H1 (cell line): ENCODE results near the gene CYGB. TPM values are rescaled to one million over a fixed set of nuclear protein-coding genes. Genes with fewer than 3 reads are reported as not detected.

Source experiments
- E2F6 ChIP-seq: IDR thresholded peaks from 2 replicates; pipeline ENCODE4 v1.6.1; 2012; ENCODE audit warnings: inconsistent platforms
- HDAC2 ChIP-seq, 2 experiments: fragments of 300-600 bp in 1 of 2; sonication (generic) in 1 of 2; IDR thresholded peaks; 2 replicates each; pipeline ENCODE4 v1.6.1; 2011 to 2012; ENCODE audit warnings: low read depth in 2 of 2, low read length in 2 of 2, mild to moderate bottlenecking in 2 of 2, moderate library complexity in 2 of 2, borderline replicate concordance in 1 of 2, inconsistent platforms in 1 of 2
- RFX5 ChIP-seq: IDR thresholded peaks from 2 replicates; pipeline ENCODE4 v1.6.1; 2011; ENCODE audit warnings: low read depth, low read length, improper control_type of control experiment, borderline replicate concordance
- SIRT6 ChIP-seq: IDR thresholded peaks from one replicate; pipeline ENCODE4 v1.7.1; 2012; ENCODE audit warnings: low read length, inconsistent platforms
- ZNF274 ChIP-seq: IDR thresholded peaks from 2 replicates; pipeline ENCODE4 v1.7.0; 2012; ENCODE audit warnings: low read length, borderline replicate concordance; ENCODE audit errors: extremely low read depth
- polyA plus RNA-seq, 7 experiments: library from polyadenylated mRNA; depleted of rRNA in 3 of 7; stranded (reverse) in 5 of 7; unstranded in 2 of 7; fragments of >200 nt in 5 of 7; fragments of 200-250 nt in 2 of 7; gene quantifications; 1 replicate in 5 of 7; 2 replicates in 1 of 7; 4 replicates in 1 of 7; pipeline versions ENCODE4 v1.2.1 to v1.2.3, GENCODE V29; 2011 to 2013; ENCODE audit warnings: missing spikeins in 2 of 7, mixed read lengths in 2 of 7
- total RNA-seq: library from RNA; stranded (reverse); fragmentation: NEBNext Ultra II Directional; extraction: Animal tissue kit (Norgen Biotek cat#: 25700); gene quantifications from 2 replicates; pipeline ENCODE4 v1.2.1, GENCODE V29; 2021
- TF ChIP-seq, protein P1 (sequence below): fragments of 300-600 bp; sonication (generic); IDR thresholded peaks from 2 replicates; pipeline ENCODE4 v1.7.1; 2012; ENCODE audit warnings: low read length, moderate library complexity, mild to moderate bottlenecking, inconsistent platforms; ENCODE audit not compliant: insufficient replicate concordance
- TF ChIP-seq, protein P2 (sequence below): IDR thresholded peaks from 2 replicates; pipeline ENCODE4 v1.6.1; 2011; ENCODE audit warnings: low read depth, mild to moderate bottlenecking, low read length; ENCODE audit not compliant: insufficient read depth

The CYGB gene
- total and polyA plus RNA-seq, 2 of the 8 experiments (the other 6 are each of a cell fraction or from before 2014, with no cell fraction given): 2.7 to 3.7 TPM

DNA sequence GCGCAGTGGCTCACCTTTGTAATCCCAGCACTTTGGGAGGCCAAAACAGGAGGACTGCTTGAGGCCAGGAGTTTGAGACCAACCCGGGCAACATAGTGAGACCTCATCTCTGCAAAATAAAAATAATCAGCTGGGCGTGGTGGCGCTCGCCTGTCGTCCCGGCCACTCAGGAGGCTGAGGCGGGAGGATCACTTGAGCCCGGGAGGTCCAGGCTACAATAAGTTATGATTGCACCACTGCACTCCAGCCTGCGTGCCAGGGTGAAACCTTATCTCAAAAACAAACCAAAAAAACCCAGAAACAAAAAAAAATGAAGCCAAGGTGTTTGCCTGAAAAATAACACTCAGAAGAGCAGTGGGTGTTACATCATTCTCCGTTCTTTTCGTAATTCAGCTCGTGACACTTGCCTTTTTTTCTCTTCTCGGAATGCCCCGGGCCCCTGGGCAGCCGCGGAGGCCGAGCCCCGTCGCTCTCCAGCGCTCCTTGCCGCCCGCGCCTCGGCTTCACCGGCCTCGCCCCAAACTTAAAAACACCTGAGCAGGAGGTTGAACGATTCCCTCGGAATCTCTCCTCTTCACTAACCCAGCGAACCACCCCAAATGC, 19.4 kb upstream of the CYGB start (continued):
- TF ChIP-seq, protein P1, sequence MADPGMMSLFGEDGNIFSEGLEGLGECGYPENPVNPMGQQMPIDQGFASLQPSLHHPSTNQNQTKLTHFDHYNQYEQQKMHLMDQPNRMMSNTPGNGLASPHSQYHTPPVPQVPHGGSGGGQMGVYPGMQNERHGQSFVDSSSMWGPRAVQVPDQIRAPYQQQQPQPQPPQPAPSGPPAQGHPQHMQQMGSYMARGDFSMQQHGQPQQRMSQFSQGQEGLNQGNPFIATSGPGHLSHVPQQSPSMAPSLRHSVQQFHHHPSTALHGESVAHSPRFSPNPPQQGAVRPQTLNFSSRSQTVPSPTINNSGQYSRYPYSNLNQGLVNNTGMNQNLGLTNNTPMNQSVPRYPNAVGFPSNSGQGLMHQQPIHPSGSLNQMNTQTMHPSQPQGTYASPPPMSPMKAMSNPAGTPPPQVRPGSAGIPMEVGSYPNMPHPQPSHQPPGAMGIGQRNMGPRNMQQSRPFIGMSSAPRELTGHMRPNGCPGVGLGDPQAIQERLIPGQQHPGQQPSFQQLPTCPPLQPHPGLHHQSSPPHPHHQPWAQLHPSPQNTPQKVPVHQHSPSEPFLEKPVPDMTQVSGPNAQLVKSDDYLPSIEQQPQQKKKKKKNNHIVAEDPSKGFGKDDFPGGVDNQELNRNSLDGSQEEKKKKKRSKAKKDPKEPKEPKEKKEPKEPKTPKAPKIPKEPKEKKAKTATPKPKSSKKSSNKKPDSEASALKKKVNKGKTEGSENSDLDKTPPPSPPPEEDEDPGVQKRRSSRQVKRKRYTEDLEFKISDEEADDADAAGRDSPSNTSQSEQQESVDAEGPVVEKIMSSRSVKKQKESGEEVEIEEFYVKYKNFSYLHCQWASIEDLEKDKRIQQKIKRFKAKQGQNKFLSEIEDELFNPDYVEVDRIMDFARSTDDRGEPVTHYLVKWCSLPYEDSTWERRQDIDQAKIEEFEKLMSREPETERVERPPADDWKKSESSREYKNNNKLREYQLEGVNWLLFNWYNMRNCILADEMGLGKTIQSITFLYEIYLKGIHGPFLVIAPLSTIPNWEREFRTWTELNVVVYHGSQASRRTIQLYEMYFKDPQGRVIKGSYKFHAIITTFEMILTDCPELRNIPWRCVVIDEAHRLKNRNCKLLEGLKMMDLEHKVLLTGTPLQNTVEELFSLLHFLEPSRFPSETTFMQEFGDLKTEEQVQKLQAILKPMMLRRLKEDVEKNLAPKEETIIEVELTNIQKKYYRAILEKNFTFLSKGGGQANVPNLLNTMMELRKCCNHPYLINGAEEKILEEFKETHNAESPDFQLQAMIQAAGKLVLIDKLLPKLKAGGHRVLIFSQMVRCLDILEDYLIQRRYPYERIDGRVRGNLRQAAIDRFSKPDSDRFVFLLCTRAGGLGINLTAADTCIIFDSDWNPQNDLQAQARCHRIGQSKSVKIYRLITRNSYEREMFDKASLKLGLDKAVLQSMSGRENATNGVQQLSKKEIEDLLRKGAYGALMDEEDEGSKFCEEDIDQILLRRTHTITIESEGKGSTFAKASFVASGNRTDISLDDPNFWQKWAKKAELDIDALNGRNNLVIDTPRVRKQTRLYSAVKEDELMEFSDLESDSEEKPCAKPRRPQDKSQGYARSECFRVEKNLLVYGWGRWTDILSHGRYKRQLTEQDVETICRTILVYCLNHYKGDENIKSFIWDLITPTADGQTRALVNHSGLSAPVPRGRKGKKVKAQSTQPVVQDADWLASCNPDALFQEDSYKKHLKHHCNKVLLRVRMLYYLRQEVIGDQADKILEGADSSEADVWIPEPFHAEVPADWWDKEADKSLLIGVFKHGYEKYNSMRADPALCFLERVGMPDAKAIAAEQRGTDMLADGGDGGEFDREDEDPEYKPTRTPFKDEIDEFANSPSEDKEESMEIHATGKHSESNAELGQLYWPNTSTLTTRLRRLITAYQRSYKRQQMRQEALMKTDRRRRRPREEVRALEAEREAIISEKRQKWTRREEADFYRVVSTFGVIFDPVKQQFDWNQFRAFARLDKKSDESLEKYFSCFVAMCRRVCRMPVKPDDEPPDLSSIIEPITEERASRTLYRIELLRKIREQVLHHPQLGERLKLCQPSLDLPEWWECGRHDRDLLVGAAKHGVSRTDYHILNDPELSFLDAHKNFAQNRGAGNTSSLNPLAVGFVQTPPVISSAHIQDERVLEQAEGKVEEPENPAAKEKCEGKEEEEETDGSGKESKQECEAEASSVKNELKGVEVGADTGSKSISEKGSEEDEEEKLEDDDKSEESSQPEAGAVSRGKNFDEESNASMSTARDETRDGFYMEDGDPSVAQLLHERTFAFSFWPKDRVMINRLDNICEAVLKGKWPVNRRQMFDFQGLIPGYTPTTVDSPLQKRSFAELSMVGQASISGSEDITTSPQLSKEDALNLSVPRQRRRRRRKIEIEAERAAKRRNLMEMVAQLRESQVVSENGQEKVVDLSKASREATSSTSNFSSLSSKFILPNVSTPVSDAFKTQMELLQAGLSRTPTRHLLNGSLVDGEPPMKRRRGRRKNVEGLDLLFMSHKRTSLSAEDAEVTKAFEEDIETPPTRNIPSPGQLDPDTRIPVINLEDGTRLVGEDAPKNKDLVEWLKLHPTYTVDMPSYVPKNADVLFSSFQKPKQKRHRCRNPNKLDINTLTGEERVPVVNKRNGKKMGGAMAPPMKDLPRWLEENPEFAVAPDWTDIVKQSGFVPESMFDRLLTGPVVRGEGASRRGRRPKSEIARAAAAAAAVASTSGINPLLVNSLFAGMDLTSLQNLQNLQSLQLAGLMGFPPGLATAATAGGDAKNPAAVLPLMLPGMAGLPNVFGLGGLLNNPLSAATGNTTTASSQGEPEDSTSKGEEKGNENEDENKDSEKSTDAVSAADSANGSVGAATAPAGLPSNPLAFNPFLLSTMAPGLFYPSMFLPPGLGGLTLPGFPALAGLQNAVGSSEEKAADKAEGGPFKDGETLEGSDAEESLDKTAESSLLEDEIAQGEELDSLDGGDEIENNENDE: no peak
- TF ChIP-seq, protein P2, sequence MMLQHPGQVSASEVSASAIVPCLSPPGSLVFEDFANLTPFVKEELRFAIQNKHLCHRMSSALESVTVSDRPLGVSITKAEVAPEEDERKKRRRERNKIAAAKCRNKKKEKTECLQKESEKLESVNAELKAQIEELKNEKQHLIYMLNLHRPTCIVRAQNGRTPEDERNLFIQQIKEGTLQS: 0 out of 2 replicates have a peak, but pooled peaks have one; percentile 8
- TF ChIP-seq RFX5 (no peak), ZNF274 (no peak), HDAC2 (IDR thresholded peaks at IDR 0.05; ENCODE audit: borderline replicate concordance in 1 of 2, low read depth in 2 of 2, low read length in 2 of 2) (no peak), SIRT6 (no peak), E2F6 (peak; percentile 24; the same call in 1 of the 2 replicates)
